Endothelial cell of umbilical vein (primary cell): Measurements from ENCODE around the gene IMPG2.

Experiments
- CTCF ChIP-seq, 2 donors: IDR thresholded peaks; 1 replicate in 1 of 2; 2 replicates in 1 of 2; pipeline ENCODE4 v1.5.1; 2011; ENCODE audit warnings: low read length in 2 of 2, mild to moderate bottlenecking in 2 of 2, moderate library complexity in 2 of 2, control low read depth in 1 of 2, inconsistent platforms in 1 of 2, low read depth in 1 of 2; ENCODE audit not compliant: insufficient read depth in 1 of 2; ENCODE audit errors: extremely low read depth in 1 of 2
- EZH2 ChIP-seq: IDR thresholded peaks from 2 replicates; pipeline ENCODE4 v1.6.1; 2012; ENCODE audit warnings: borderline replicate concordance, low read depth, mild to moderate bottlenecking, moderate library complexity, low read length, inconsistent platforms; ENCODE audit not compliant: severe bottlenecking
- JUN ChIP-seq: IDR thresholded peaks from 2 replicates; pipeline ENCODE4 v1.6.1; 2011; ENCODE audit warnings: borderline replicate concordance, low read depth; ENCODE audit not compliant: insufficient read length, insufficient read depth
- MAX ChIP-seq: IDR thresholded peaks from 2 replicates; pipeline ENCODE4 v1.6.1; 2011; ENCODE audit not compliant: insufficient read depth, insufficient read length
- POLR2A ChIP-seq: IDR thresholded peaks from 2 replicates; pipeline ENCODE4 v1.6.1; 2012; ENCODE audit warnings: low read depth, mild to moderate bottlenecking, control low read depth, low read length

- no peak for TF ChIP-seq JUN
- TF ChIP-seq MAX: no peak
- TF ChIP-seq CTCF (IDR thresholded peaks at IDR 0.05; ENCODE audit: extremely low read depth in 1 of 2, insufficient read depth in 1 of 2, low read depth in 1 of 2, low read length in 2 of 2): no peak
- TF ChIP-seq EZH2: no peak
- TF ChIP-seq POLR2A: no peak
Measured at GRCh38 chr3:101262393-101263240, 57.8 kb downstream of the IMPG2 start.
